ENCODE results near the gene C1QTNF2.

C1QTNF2 gene

DNA sequence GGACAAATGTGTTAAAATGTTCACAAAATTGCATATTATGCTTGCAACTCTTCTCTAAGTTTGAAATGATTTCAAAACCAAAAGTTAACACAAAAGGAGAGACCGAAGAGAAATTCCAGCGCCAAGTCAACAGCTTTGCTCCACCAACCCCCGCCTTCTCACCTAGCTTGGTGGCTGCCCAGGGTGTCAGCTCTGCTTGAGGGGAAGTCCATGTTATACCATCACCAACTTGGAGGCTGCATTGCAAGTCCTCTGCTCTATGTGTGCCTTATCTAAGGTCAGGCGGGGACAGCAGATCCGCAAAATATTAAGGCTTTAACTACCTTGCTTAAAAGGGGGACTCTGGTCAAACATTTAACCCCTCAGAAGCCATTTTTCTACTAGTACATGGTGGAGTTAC is 72.7 kb downstream of the C1QTNF2 start:
- no peak for DNase-seq (ENCODE audit: extremely low spot score)
- POLR2A ChIA-PET = no interaction called here
- TF ChIP-seq SP1 (IDR thresholded peaks at IDR 0.05) (no peak), CTBP1 (IDR thresholded peaks at IDR 0.05; ENCODE audit: borderline replicate concordance) (no peak), ARNT (IDR thresholded peaks at IDR 0.05) (no peak), L3MBTL2 (conservative IDR thresholded peaks at IDR 0.05) (no peak), ELF4 (IDR thresholded peaks at IDR 0.05) (no peak)
- CTCF ChIA-PET = no interaction called here

All from HEK293T (cell line).